IMR-90 (cell line): Measurements from ENCODE around the gene USP17L30. TPM values are rescaled to one million over a fixed set of nuclear protein-coding genes. Genes with fewer than 3 reads are reported as not detected.
"Not testable (repeated sequence)": the region's sequence is repeated elsewhere in the genome, so short reads cannot be mapped to it uniquely, and the experiment has no call there.

ENCODE experiments used
- ATAC-seq: fragments of 200-7000 bp; cut with Tn5 transposase; 2 replicates; pipeline ENCODE4 v1.9.1; 2020; ENCODE audit warnings: low read depth, mild to moderate bottlenecking, moderate library complexity
- BruUV-seq: library from RNA; stranded (reverse); fragments of 400-500 nt; replicated peaks from 2 replicates; lab custom pipeline; 2021; lab: Mats Ljungman, UMichigan
- CTCF ChIA-PET: fragments of 300-600 bp; formaldehyde crosslinking; extraction: SDS; loops from one replicate; lab custom pipeline; 2021; ENCODE audit warnings: antibody characterized with exemption; lab: Yijun Ruan, JAX
- POLR2A ChIA-PET: fragments of 300-600 bp; sonication (Branson Sonifier 250); formaldehyde crosslinking; loops from one replicate; lab custom pipeline; 2022; ENCODE audit warnings: antibody characterized with exemption; ENCODE audit not compliant: unreplicated experiment; lab: Charles Lee
- DNase-seq: peaks from one replicate; pipeline ENCODE4 v3.0.0; 2013
- H2AFZ ChIP-seq: replicated peaks from 2 replicates; pipeline ENCODE3; 2013; ENCODE audit warnings: low read length, mild to moderate bottlenecking; ENCODE audit not compliant: poor library complexity
- H2AK5ac ChIP-seq: 2 replicates; pipeline ENCODE4 v1.6.1; 2013; ENCODE audit warnings: low read depth, low read length, inconsistent platforms
- H2AK9ac ChIP-seq: replicated peaks from 2 replicates; pipeline ENCODE3; 2013; ENCODE audit warnings: mild to moderate bottlenecking, low read depth, low read length, moderate library complexity; ENCODE audit not compliant: poor library complexity
- H2BK120ac ChIP-seq: 2 replicates; pipeline ENCODE4 v1.6.1; 2013; ENCODE audit warnings: low read depth, low read length, inconsistent platforms
- H2BK15ac ChIP-seq: 3 replicates; pipeline ENCODE4 v1.6.1; 2013; ENCODE audit warnings: low read depth, low read length, inconsistent platforms
- H2BK20ac ChIP-seq: 2 replicates; pipeline ENCODE4 v1.6.1; 2013; ENCODE audit warnings: low read depth, mild to moderate bottlenecking, inconsistent platforms, low read length, moderate library complexity
- H2BK5ac ChIP-seq: 2 replicates; pipeline ENCODE4 v1.6.1; 2013; ENCODE audit warnings: mild to moderate bottlenecking, low read depth, low read length, inconsistent platforms; ENCODE audit not compliant: poor library complexity, severe bottlenecking
- H3K14ac ChIP-seq: replicated peaks from 2 replicates; pipeline ENCODE4 v1.6.1; 2013; ENCODE audit warnings: low read depth, low read length, inconsistent platforms
- H3K18ac ChIP-seq: 2 replicates; pipeline ENCODE4 v1.6.1; 2013; ENCODE audit warnings: low read depth, low read length, control low read depth
- H3K23ac ChIP-seq: 2 replicates; pipeline ENCODE4 v1.6.1; 2013; ENCODE audit warnings: low read depth, low read length, inconsistent platforms
- H3K27ac ChIP-seq: 2 replicates; pipeline ENCODE4 v1.5.1; 2013; ENCODE audit warnings: mild to moderate bottlenecking, control low read depth, low read length; ENCODE audit not compliant: insufficient read depth
- H3K27me3 ChIP-seq: 2 replicates; pipeline ENCODE4 v1.6.1; 2013; ENCODE audit warnings: low read length; ENCODE audit not compliant: control insufficient read depth, insufficient read depth
- H3K36me3 ChIP-seq: 2 replicates; pipeline ENCODE4 v1.6.1; 2013; ENCODE audit warnings: low read length, mixed read lengths; ENCODE audit not compliant: control insufficient read depth, insufficient read depth
- H3K4ac ChIP-seq: 2 replicates; pipeline ENCODE4 v1.6.1; 2013; ENCODE audit warnings: low read depth, low read length, inconsistent platforms
- H3K4me1 ChIP-seq: 2 replicates; pipeline ENCODE4 v1.6.1; 2013; ENCODE audit warnings: low read length, mixed read lengths; ENCODE audit not compliant: control insufficient read depth, insufficient read depth
- H3K4me2 ChIP-seq: 2 replicates; pipeline ENCODE4 v1.6.1; 2013; ENCODE audit warnings: low read depth, mild to moderate bottlenecking, control low read depth, low read length, moderate library complexity
- H3K4me3 ChIP-seq: 2 replicates; pipeline ENCODE4 v1.5.1; 2013; ENCODE audit warnings: low read depth, mild to moderate bottlenecking, control low read depth, low read length, moderate library complexity; ENCODE audit not compliant: insufficient read depth
- H3K56ac ChIP-seq: 2 replicates; pipeline ENCODE4 v1.6.1; 2013; ENCODE audit warnings: low read length, inconsistent platforms; ENCODE audit not compliant: insufficient read depth; ENCODE audit errors: extremely low read depth
- H3K79me1 ChIP-seq, 2 experiments: 2 replicates each; pipeline ENCODE4 v1.6.1; 2013; ENCODE audit warnings: low read length in 2 of 2, inconsistent platforms in 1 of 2, low read depth in 1 of 2
- H3K9ac ChIP-seq: 2 replicates; pipeline ENCODE4 v1.6.1; 2013; ENCODE audit warnings: low read depth, low read length, control low read depth
- H3K9me1 ChIP-seq: 2 replicates; pipeline ENCODE4 v1.6.1; 2013; ENCODE audit warnings: low read length, inconsistent platforms; ENCODE audit not compliant: insufficient read depth
- H3K9me3 ChIP-seq: 2 replicates; pipeline ENCODE4 v1.6.1; 2013; ENCODE audit warnings: low read length; ENCODE audit not compliant: control insufficient read depth, insufficient read depth
- H4K20me1 ChIP-seq: 2 replicates; pipeline ENCODE4 v1.6.1; 2013; ENCODE audit warnings: low read length, inconsistent platforms; ENCODE audit not compliant: insufficient read depth
- H4K5ac ChIP-seq: 2 replicates; pipeline ENCODE4 v1.6.1; 2013; ENCODE audit warnings: mild to moderate bottlenecking, low read depth, low read length, control low read depth
- H4K8ac ChIP-seq, 2 experiments: 2 replicates each; pipeline ENCODE4 v1.6.1; 2013; ENCODE audit warnings: low read depth in 2 of 2, low read length in 2 of 2, control low read depth in 1 of 2, inconsistent platforms in 1 of 2
- H4K91ac ChIP-seq: 2 replicates; pipeline ENCODE4 v1.6.1; 2013; ENCODE audit warnings: low read depth, low read length, inconsistent platforms; ENCODE audit not compliant: insufficient read depth
- whole genome bisulfite sequencing, 2 experiments: methylation state at CpG; one replicate each; pipeline versions ENCODE4 v1.1.5 to v1.1.7; 2013; ENCODE audit warnings: missing lambda C conversion rate in 2 of 2; ENCODE audit not compliant: insufficient read length in 1 of 2; ENCODE audit errors: extremely low coverage in 2 of 2; 5-methylcytosine and 5-hydroxymethylcytosine counted together
- dilution Hi-C: fragments of 300-500 bp; cut with HindIII; formaldehyde crosslinking; loops from one replicate; pipeline ENCODE4 v1.14.3; 2018; ENCODE audit warnings: low sequenced_read_pairs; ENCODE audit not compliant: unreplicated experiment
- in situ Hi-C: fragments of 300-500 bp; cut with MboI; formaldehyde crosslinking; loops from 3 replicates; pipeline ENCODE4 v1.14.3; 2019; ENCODE audit warnings: low sequenced_read_pairs, inconsistent platforms, mixed read lengths
- intact Hi-C: fragments of 100-400 bp; cut with micrococcal nuclease; formaldehyde crosslinking; loops from 2 replicates; pipeline ENCODE4 v1.10.0; 2022
- polyA plus RNA-seq, 3 experiments: library from polyadenylated mRNA; depleted of rRNA; stranded (reverse); fragments of >200 nt; gene quantifications; 2 replicates each; pipeline ENCODE4 v1.2.3, GENCODE V29; 2012; ENCODE audit warnings: low replicate concordance in 1 of 3
- total RNA-seq: library from RNA; depleted of rRNA; stranded (reverse); fragments of >200 nt; gene quantifications from 2 replicates; pipeline ENCODE4 v1.2.3, GENCODE V29; 2012

Gene USP17L30
- total and polyA plus RNA-seq, 2 of the 4 experiments (the other 2 are of a cell fraction), result not detected

DNA sequence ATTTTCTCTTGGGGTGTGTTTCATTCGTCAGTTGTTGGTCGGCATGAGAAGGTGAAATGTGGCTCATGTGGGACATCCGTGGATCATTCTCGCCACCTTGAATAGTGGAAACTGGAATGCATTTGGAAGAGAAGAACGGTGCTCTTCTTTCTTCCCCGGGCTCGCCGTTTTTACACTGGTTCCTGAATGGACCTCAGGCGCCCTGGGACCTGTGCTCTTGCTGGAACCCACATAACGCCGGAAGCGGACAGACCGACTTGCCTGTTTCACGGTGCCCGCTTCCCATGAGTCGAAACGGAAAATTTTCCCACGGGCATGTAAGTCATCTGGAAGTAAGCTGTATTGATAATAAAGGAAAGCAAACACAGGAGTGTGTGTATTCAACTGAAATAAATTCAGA, 12.1 kb upstream of the USP17L30 start:
- DNase-seq, H3K9me3 ChIP-seq, BruUV-seq, H3K36me3 ChIP-seq, H3K4me3 ChIP-seq, H3K27ac ChIP-seq, intact Hi-C loops, H4K91ac ChIP-seq, H2BK20ac ChIP-seq, ATAC-seq, CTCF ChIA-PET, H3K79me1 ChIP-seq, POLR2A ChIA-PET, H2AK9ac ChIP-seq, H4K8ac ChIP-seq, H3K9me1 ChIP-seq, H2BK5ac ChIP-seq, H2AFZ ChIP-seq, H3K18ac ChIP-seq, H2BK120ac ChIP-seq, in situ Hi-C loops, H2BK15ac ChIP-seq, H3K56ac ChIP-seq, H3K9ac ChIP-seq, H4K5ac ChIP-seq, H3K14ac ChIP-seq, H2AK5ac ChIP-seq, H3K4ac ChIP-seq, H4K20me1 ChIP-seq, H3K4me2 ChIP-seq, dilution Hi-C loops, H3K27me3 ChIP-seq, H3K23ac ChIP-seq, H3K4me1 ChIP-seq: not testable (repeated sequence)
- WGBS, 2 experiments, result no CpG with 5 or more reads among the region's 18 CpGs

- H4K91ac ChIP-seq, H3K18ac ChIP-seq, H3K79me1 ChIP-seq, H3K27me3 ChIP-seq, H3K9me1 ChIP-seq, H4K8ac ChIP-seq, CTCF ChIA-PET, ATAC-seq, H3K56ac ChIP-seq, H4K5ac ChIP-seq, H2BK20ac ChIP-seq, H2AK5ac ChIP-seq, dilution Hi-C loops, H3K4me2 ChIP-seq, DNase-seq, H3K27ac ChIP-seq, H2AK9ac ChIP-seq, BruUV-seq, H4K20me1 ChIP-seq, H3K4ac ChIP-seq, H2AFZ ChIP-seq, H3K4me3 ChIP-seq, H2BK5ac ChIP-seq, H2BK120ac ChIP-seq, H3K23ac ChIP-seq, H2BK15ac ChIP-seq, intact Hi-C loops, H3K9ac ChIP-seq, H3K4me1 ChIP-seq, in situ Hi-C loops, POLR2A ChIA-PET, H3K36me3 ChIP-seq, H3K9me3 ChIP-seq, H3K14ac ChIP-seq: not testable (repeated sequence)
- WGBS, 2 experiments, result no CpG with 5 or more reads among the region's 15 CpGs
Measured at GRCh38 chr4:9353338-9353737, 9.6 kb upstream of the USP17L30 start, which contains the start of gene USP17L29. TSS of gene USP17L29 (plus strand) at chr4:9353638. CDS start at chr4:9353638, 0 bp downstream.
